PC-3 (cell line): ENCODE results near the gene P2RX6.

Source experiments
- CTCF ChIP-seq: fragments of 300-600 bp; sonication (generic); conservative IDR thresholded peaks from 2 replicates; pipeline ENCODE4 v1.5.1; 2017; ENCODE audit warnings: antibody characterized with exemption, low read depth, mild to moderate bottlenecking, low read length
- EZH2 ChIP-seq: fragments of 300-600 bp; sonication (generic); IDR thresholded peaks from one replicate; pipeline ENCODE4 v1.6.1; 2017; ENCODE audit warnings: antibody characterized with exemption, mild to moderate bottlenecking, low read length; ENCODE audit not compliant: unreplicated experiment

GRCh38 chr22:20978419-20978818, 36.5 kb upstream of the P2RX6 start:
- TF ChIP-seq CTCF, result no peak
- no peak for TF ChIP-seq EZH2
